BLaER1 treated with 17β-estradiol and CSF1 and Interleukin-3, amounts not matched to agents 10 nM and 100 nM (cell line): ENCODE results near the gene GSDME.
"Not testable (repeated sequence)": the region's sequence is repeated elsewhere in the genome, so short reads cannot be mapped to it uniquely, and the experiment has no call there.

Experiments used
- H3K27ac ChIP-seq, 11 experiments: shearing (Covaris generic); formaldehyde crosslinking; 2 replicates each; pipeline ENCODE4 v1.8.1; 2022
- H3K27me3 ChIP-seq, 11 experiments: shearing (Covaris generic); formaldehyde crosslinking; 2 replicates each; pipeline ENCODE4 v1.8.1; 2022
- H3K36me3 ChIP-seq, 11 experiments: shearing (Covaris generic); formaldehyde crosslinking; 2 replicates each; pipeline ENCODE4 v1.8.1; 2022
- H3K4me1 ChIP-seq, 10 experiments: shearing (Covaris generic); formaldehyde crosslinking; 2 replicates each; pipeline ENCODE4 v1.8.1; 2022
- H3K4me2 ChIP-seq, 11 experiments: shearing (Covaris generic); formaldehyde crosslinking; 2 replicates each; pipeline ENCODE4 v1.8.1; 2022
- H3K4me3 ChIP-seq, 10 experiments: shearing (Covaris generic); formaldehyde crosslinking; 2 replicates each; pipeline ENCODE4 v1.8.1; 2022
- H3K9ac ChIP-seq, 11 experiments: shearing (Covaris generic); formaldehyde crosslinking; 2 replicates each; pipeline ENCODE4 v1.8.1; 2022
- H3K9me3 ChIP-seq, 11 experiments: shearing (Covaris generic); formaldehyde crosslinking; replicated peaks in 1 of 11; 2 replicates each; pipeline ENCODE4 v1.8.1; 2022
- H4K20me1 ChIP-seq, 11 experiments: shearing (Covaris generic); formaldehyde crosslinking; 2 replicates each; pipeline ENCODE4 v1.8.1; 2022
- Cebpa-rat ChIP-seq, 11 experiments: shearing (Covaris generic); IDR thresholded peaks; 2 replicates each; pipeline ENCODE4 v1.8.1; 2022

The GSDME gene

GRCh38 chr7:24741679-24742505 lies 15.4 kb downstream of the GSDME start:
- Histone ChIP-seq H3K27ac (no peak overlapping the region), H3K4me3 (no peak overlapping the region), H3K4me2 (no peak overlapping the region), H3K9ac (no peak overlapping the region), H3K27me3 (no peaks in the 10 kb centered on the region), H3K36me3 (0 out of 22 replicates have a peak, but pooled peaks cover 0 to 8% (median 0%) of the 10 kb centered on the region in 11 experiments), H4K20me1 (no peaks in the 10 kb centered on the region), H3K4me1 (no peaks in the 10 kb centered on the region), H3K9me3 (peaks cover 8 to 22% (median 15%) of the 10 kb centered on the region in 11 experiments)
- no peak for TF ChIP-seq Cebpa-rat (IDR thresholded peaks at IDR 0.05)

- H3K9me3 ChIP-seq = peaks cover 8 to 32% (median 17%) of the 10 kb centered on the region in 11 experiments
- H3K27ac ChIP-seq = no peak overlapping the region
- no peak overlapping the region for H3K4me2 ChIP-seq
- no peaks in the 10 kb centered on the region for H3K4me1 ChIP-seq
- TF ChIP-seq Cebpa-rat (IDR thresholded peaks at IDR 0.05) = no peak
- no peak overlapping the region for H3K9ac ChIP-seq
- H3K36me3 ChIP-seq = 0 out of 22 replicates have a peak, but pooled peaks cover 0 to 8% (median 0%) of the 10 kb centered on the region in 11 experiments
- no peak overlapping the region for H3K4me3 ChIP-seq
- no peaks in the 10 kb centered on the region for H4K20me1 ChIP-seq
- no peaks in the 10 kb centered on the region for H3K27me3 ChIP-seq
Measured at GRCh38 chr7:24740871-24741270, 16.4 kb downstream of the GSDME start.

- H3K4me3 ChIP-seq = no peak overlapping the region
- no peaks in the 10 kb centered on the region for H4K20me1 ChIP-seq
- no peaks in the 10 kb centered on the region for H3K27me3 ChIP-seq
- no peaks in the 10 kb centered on the region for H3K4me1 ChIP-seq
- H3K36me3 ChIP-seq = 0 out of 22 replicates have a peak, but pooled peaks cover 0 to 8% (median 0%) of the 10 kb centered on the region in 11 experiments
- no peak overlapping the region for H3K9ac ChIP-seq
- H3K27ac ChIP-seq = no peak overlapping the region
- H3K9me3 ChIP-seq = peaks cover 8 to 40% (median 18%) of the 10 kb centered on the region in 11 experiments
- no peak overlapping the region for H3K4me2 ChIP-seq
- TF ChIP-seq Cebpa-rat (IDR thresholded peaks at IDR 0.05) = no peak
Measured at GRCh38 chr7:24739306-24739705, 18.0 kb downstream of the GSDME start.

- H3K9ac ChIP-seq = no peak overlapping the region
- H3K4me3 ChIP-seq = no peak overlapping the region
- H3K9me3 ChIP-seq = peaks cover 8 to 40% (median 18%) of the 10 kb centered on the region in 11 experiments
- H3K27ac ChIP-seq = no peak overlapping the region
- H3K27me3 ChIP-seq = no peaks in the 10 kb centered on the region
- no peak overlapping the region for H3K4me2 ChIP-seq
- TF ChIP-seq Cebpa-rat (IDR thresholded peaks at IDR 0.05) = no peak
- no peaks in the 10 kb centered on the region for H3K4me1 ChIP-seq
- H3K36me3 ChIP-seq = 0 out of 22 replicates have a peak, but pooled peaks cover 0 to 8% (median 0%) of the 10 kb centered on the region in 11 experiments
- H4K20me1 ChIP-seq = no peaks in the 10 kb centered on the region
Measured at GRCh38 chr7:24738577-24738976, 18.7 kb downstream of the GSDME start.

GRCh38 chr7:24737281-24737680 lies 20.0 kb downstream of the GSDME start:
- H3K27me3 ChIP-seq = no peaks in the 10 kb centered on the region
- H4K20me1 ChIP-seq = no peaks in the 10 kb centered on the region
- TF ChIP-seq Cebpa-rat (IDR thresholded peaks at IDR 0.05) = no peak
- H3K27ac ChIP-seq = no peak overlapping the region
- H3K36me3 ChIP-seq = 0 out of 22 replicates have a peak, but pooled peaks cover 0 to 8% (median 0%) of the 10 kb centered on the region in 11 experiments
- peaks cover 8 to 40% (median 18%) of the 10 kb centered on the region in 11 experiments for H3K9me3 ChIP-seq
- no peak overlapping the region for H3K4me2 ChIP-seq
- no peak overlapping the region for H3K9ac ChIP-seq
- no peak overlapping the region for H3K4me3 ChIP-seq
- no peaks in the 10 kb centered on the region for H3K4me1 ChIP-seq

- H3K9ac ChIP-seq, H3K27me3 ChIP-seq, H3K4me2 ChIP-seq, H4K20me1 ChIP-seq, H3K36me3 ChIP-seq, H3K4me3 ChIP-seq, H3K4me1 ChIP-seq, H3K27ac ChIP-seq: not testable (repeated sequence)
- peaks cover 8 to 40% (median 18%) of the 10 kb centered on the region in 11 experiments for H3K9me3 ChIP-seq
Measured at GRCh38 chr7:24735594-24735993, 21.7 kb downstream of the GSDME start.

- Histone ChIP-seq H3K27ac (no peak overlapping the region), H3K4me3 (no peak overlapping the region), H3K27me3 (no peaks in the 10 kb centered on the region), H3K9ac (no peak overlapping the region), H4K20me1 (no peaks in the 10 kb centered on the region), H3K4me1 (peaks cover 0 to 6% (median 2%) of the 10 kb centered on the region in 10 experiments; a peak in 13 of 20 replicates), H3K4me2 (no peak overlapping the region), H3K36me3 (0 out of 22 replicates have a peak, but pooled peaks cover 0 to 8% (median 0%) of the 10 kb centered on the region in 11 experiments), H3K9me3 (peaks cover 8 to 39% (median 18%) of the 10 kb centered on the region in 11 experiments)
- no peak for TF ChIP-seq Cebpa-rat (IDR thresholded peaks at IDR 0.05)
Measured at GRCh38 chr7:24734306-24734705, 23.0 kb downstream of the GSDME start.

GRCh38 chr7:24733414-24734060 lies 23.7 kb downstream of the GSDME start:
- H3K9ac ChIP-seq = no peak overlapping the region
- H3K4me1 ChIP-seq = peaks cover 3 to 13% (median 10%) of the 10 kb centered on the region in 10 experiments; a peak in 17 of 20 replicates
- no peaks in the 10 kb centered on the region for H4K20me1 ChIP-seq
- H3K27ac ChIP-seq = peak overlapping the region in 1 of 11 experiments; percentile 36; a peak in 1 of 22 replicates
- no peak overlapping the region for H3K4me2 ChIP-seq
- H3K36me3 ChIP-seq = 0 out of 22 replicates have a peak, but pooled peaks cover 0 to 3% (median 0%) of the 10 kb centered on the region in 11 experiments
- peaks cover 3 to 32% (median 12%) of the 10 kb centered on the region in 11 experiments for H3K9me3 ChIP-seq
- no peak for TF ChIP-seq Cebpa-rat (IDR thresholded peaks at IDR 0.05)
- no peaks in the 10 kb centered on the region for H3K27me3 ChIP-seq
- no peak overlapping the region for H3K4me3 ChIP-seq
